Activated naive CD4-positive, alpha-beta T cell treated with anti-CD3 and anti-CD28 coated beads, Interleukin-2, amount 10 ng/mL, durations not matched to agents 7 days and 5 days (primary cell): ENCODE results near the gene MMP11.

ENCODE experiments used
- CTCF ChIA-PET: fragments of 350-600 bp; sonication (Branson Sonifier 250); formaldehyde crosslinking; loops from one replicate; lab custom pipeline; 2021; ENCODE audit warnings: antibody characterized with exemption; lab: Charles Lee
- DNase-seq: peaks from one replicate; pipeline ENCODE4 v3.0.0-alpha.2; 2020
- H3K27ac Mint-ChIP-seq: one replicate; pipeline ENCODE4 v1.8.0; 2021; ENCODE audit warnings: mild to moderate bottlenecking, moderate library complexity, mixed read lengths
- H3K27me3 Mint-ChIP-seq: one replicate; pipeline ENCODE4 v1.8.0; 2021; ENCODE audit warnings: mild to moderate bottlenecking, mixed read lengths
- H3K36me3 Mint-ChIP-seq: one replicate; pipeline ENCODE4 v1.8.0; 2021; ENCODE audit warnings: mixed read lengths
- H3K4me1 Mint-ChIP-seq: one replicate; pipeline ENCODE4 v1.8.0; 2021; ENCODE audit warnings: mixed read lengths
- H3K4me3 Mint-ChIP-seq: one replicate; pipeline ENCODE4 v1.8.0; 2021; ENCODE audit warnings: mild to moderate bottlenecking, moderate library complexity, mixed read lengths
- H3K9me3 Mint-ChIP-seq: one replicate; pipeline ENCODE4 v1.8.0; 2021; ENCODE audit warnings: mixed read lengths

Gene MMP11

DNA sequence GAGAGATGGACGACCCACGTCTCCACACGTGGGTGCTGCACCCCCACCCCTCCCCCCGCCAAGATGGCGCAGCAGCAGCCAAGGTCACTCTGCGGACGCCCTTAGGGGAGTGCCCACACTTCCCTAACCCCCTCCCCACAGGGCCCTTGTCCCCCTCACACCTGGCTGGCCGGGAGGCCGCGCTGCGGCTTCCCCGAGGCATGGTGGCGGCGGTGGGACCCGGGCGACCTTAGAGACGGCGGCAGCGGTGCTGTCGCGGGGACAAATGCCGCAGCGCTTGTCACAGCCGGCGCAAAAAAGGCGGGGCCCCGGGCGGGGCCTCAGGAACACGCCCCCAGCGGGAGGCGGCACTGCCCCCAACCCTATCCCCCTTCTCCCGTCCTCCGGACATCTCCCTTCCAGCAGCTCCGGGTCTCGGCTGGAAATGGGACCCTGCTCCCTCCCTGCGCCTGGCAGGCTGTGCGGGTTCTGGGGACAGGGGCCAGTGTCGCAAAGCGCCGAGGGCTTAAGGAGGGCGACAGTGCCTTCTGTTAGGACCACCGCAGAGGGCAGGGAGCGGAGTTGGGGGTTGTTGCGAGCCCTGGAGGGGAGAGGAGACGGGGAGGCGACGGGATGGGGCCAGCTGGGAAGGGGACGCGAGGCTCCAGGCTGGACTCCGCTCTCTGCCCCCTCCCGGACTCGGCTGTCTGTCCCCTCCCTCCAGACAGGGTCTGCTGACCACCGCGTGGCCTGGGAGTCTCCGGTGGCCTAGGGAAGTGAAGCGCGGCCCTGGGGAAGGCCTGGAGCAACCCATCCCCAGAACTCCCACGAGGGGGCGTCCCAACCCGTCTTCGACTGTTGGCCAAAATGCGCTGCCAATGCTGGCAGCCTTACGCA lies 4.7 kb upstream of the MMP11 start, which contains the start of gene CHCHD10:
TSS of gene CHCHD10 (minus strand) at position 300 of the 876 bp plus-strand sequence. CDS start at position 202, 98 bp downstream.
- Mint-ChIP-seq H3K9me3 (no peaks in the 10 kb centered on the region), H3K4me3 (peak within 1 kb of the TSS; percentile 80), H3K27ac (peak within 1 kb of the TSS; percentile 81), H3K36me3 (peaks cover 12% of the 10 kb centered on the region), H3K4me1 (peaks cover 64% of the 10 kb centered on the region), H3K27me3 (peaks cover 11% of the 10 kb centered on the region)
- peak; percentile 85 for DNase-seq
- CTCF ChIA-PET = interaction anchor here (0.6 to 1.7 kb wide), 5 partner anchors 20 to 135 kb away, joined by 3 to 5 read pairs (median 3); partner anchors contain the start of gene DRICH1

DNA sequence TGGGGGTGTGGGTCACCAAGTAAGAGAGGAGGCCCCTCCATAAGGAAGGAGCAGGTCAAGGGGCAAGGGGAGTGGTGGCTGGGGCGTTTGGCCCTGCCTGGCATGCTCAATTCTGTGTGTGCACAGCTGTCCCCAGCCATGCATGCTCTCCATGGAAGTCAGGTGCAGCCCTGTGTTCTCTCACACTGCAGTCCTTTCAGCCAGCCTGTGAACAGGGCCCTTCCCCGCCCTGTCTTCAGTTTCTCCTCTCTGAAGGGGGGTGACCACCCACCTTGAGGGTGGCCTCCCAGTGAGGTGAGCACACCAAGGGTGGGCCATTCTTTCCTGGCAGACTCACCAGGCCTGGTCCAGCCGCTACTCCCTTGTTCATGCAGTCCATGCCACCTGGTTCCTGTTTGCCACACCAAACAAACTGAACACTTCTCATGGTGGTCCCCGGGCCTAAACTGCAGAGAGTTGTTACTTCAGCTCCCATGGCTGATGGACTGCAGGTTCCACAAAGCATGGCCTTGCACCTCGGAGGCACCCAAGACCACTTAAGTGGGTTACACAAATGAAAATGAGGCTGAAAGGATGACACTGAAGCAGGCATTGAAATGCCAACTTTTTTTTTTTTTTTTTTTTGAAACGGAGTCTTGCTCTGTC lies 3.2 kb upstream of the MMP11 start:
- Mint-ChIP-seq H3K27ac (no peak overlapping the region), H3K9me3 (no peaks in the 10 kb centered on the region), H3K4me3 (peak overlapping the region; percentile 40), H3K4me1 (peaks cover 53% of the 10 kb centered on the region), H3K36me3 (peaks cover 10% of the 10 kb centered on the region), H3K27me3 (peaks cover 26% of the 10 kb centered on the region)
- CTCF ChIA-PET = interaction anchor here (0.7 to 1.5 kb wide), 6 partner anchors 49 to 127 kb away, joined by 3 to 5 read pairs (median 3); no protein-coding TSS in a partner anchor
- DNase-seq = no peak

DNA sequence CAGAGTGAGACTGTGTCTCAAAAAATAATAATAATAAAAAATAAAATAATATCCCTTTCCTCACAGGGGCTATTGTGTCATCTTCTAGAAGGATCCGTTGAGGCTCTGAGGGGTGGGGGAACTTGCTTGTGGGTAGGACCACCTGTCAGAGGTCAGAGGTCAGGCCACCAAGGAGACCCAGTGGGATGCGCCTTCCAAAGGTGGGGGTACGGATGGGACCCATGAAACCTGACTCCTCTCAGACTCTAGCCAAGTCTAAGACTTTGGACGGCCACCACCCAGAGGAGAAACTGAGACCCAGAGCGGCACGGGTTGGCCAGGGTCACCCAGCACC lies 367 bp upstream of the MMP11 start:
- Mint-ChIP-seq H3K9me3 (no peaks in the 10 kb centered on the region), H3K4me1 (peaks cover 29% of the 10 kb centered on the region), H3K4me3 (peak overlapping the region; percentile 56), H3K27me3 (peaks cover 43% of the 10 kb centered on the region), H3K27ac (no peak overlapping the region), H3K36me3 (no peaks in the 10 kb centered on the region)
- CTCF ChIA-PET = interaction anchor here (1.4 to 2.2 kb wide), 3 partner anchors 20 to 79 kb away, joined by 5 to 8 read pairs (median 8); no protein-coding TSS in a partner anchor
- no peak for DNase-seq

DNA sequence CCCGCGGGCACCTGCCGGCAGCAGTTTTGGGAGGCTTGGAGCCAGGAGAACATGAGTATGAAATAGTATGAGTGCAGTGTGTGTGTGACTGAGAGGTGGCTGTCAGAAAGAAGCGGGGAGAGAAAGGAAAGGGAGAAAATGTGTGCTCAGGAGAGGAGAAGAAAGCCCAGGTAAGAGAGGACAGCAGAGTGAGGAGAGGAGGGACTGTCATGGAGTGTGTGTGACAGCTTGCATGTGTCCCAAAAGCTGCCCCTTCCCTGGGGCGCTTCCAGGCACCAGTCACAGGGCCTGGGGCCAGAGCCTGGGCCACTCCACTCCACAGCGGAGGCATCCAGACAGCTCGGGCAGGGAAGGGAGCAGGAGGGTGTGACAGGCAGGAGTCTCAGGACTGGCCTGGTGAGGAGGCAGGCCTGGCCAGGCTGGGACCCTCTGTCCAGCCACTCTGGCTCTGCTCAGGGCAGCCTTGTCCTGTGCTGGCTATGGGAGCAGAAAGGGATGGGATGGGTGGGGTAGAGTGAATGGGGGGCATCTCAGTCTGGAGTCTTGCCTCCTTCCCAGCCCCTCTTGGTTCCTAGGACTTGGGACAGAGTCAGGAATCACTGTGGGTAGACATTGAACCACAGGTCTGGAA lies 949 bp downstream of the MMP11 start:
- H3K36me3 Mint-ChIP-seq = no peaks in the 10 kb centered on the region
- CTCF ChIA-PET = interaction anchor here (2.0 kb wide), 1 partner anchor 76 kb away, joined by 6 read pairs; no protein-coding TSS in a partner anchor

DNA sequence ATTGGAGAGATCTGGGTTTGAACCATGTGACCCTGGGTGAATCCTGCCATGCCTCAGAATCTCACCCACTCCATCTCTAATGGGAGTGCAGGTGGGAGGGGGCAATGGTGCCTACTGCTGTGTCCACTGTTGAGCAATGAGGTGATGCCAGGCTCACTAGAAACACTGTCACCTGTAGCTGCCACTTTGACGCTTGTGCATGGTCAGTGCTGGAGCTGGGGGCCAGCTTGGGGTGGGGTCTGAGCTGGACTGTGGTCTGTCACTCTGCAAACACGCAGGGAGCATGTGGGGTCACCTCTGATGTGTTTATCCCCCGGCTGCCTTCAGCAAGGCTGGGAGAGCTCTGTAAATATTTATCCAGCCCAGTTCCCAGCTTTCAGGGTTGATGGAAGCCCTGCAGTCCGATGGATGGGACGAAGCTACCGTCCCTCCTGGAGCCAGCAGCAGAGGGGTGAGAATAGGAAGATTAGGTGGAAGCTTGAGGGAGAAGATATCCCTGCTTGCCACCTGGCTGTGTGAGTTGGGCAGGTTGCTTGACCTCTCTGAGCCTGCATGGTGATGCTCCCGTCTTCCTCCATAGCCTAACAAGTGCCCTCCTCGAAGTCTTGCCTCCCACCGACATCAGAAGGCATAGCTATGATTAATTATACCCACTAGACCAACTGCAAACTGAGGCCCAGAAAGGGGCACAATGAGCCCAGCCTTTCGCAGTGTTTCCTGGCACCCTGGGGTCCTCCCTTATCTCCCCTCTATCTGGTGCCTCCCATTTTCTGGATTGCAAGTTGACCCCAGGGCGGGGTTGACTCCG lies 1.7 kb downstream of the MMP11 start:
- H3K4me3 Mint-ChIP-seq = no peak overlapping the region
- no peaks in the 10 kb centered on the region for H3K36me3 Mint-ChIP-seq
- no peak for DNase-seq
- CTCF ChIA-PET = interaction anchor here (1.1 to 2.0 kb wide), 3 partner anchors 12 to 120 kb away, joined by 4 to 7 read pairs (median 6); partner anchors contain the start of gene MIF
- no peak overlapping the region for H3K27ac Mint-ChIP-seq
- peaks cover 41% of the 10 kb centered on the region for H3K27me3 Mint-ChIP-seq
- peaks cover 23% of the 10 kb centered on the region for H3K4me1 Mint-ChIP-seq
- no peaks in the 10 kb centered on the region for H3K9me3 Mint-ChIP-seq

More for the DNA sequence above, 949 bp downstream of the MMP11 start:
- DNase-seq = no peak
- Mint-ChIP-seq H3K9me3 (no peaks in the 10 kb centered on the region), H3K27me3 (peaks cover 43% of the 10 kb centered on the region), H3K4me1 (peaks cover 23% of the 10 kb centered on the region), H3K27ac (no peak overlapping the region), H3K4me3 (no peak overlapping the region)

DNA sequence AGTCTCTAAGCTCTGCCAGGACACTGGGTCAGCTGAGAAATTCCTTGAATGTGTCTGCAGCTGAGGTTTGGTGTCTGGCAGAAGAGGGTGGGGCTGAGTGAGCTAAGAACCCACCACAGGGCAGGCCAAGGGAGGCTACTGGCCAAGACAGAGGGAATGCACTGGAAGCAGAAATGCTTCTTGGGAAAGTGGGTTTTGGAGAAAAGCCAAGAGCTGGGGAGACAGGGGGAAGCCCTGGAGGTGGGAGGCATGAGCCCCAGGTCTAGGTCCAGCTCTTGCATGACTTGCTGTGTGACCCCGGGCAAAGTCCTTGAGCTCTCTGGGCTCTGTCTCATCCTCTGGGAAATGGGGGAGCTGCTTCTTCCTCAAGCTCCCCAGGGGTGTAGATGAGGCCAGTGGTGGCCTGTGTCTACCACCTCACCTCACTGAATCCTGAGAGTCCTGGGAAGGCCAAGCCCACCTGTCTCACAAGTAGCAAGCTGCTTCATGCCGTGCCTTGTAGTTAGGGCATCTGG lies 2.3 kb downstream of the MMP11 start:
- Mint-ChIP-seq H3K4me1 (peaks cover 21% of the 10 kb centered on the region), H3K36me3 (no peaks in the 10 kb centered on the region), H3K4me3 (no peak overlapping the region), H3K27ac (no peak overlapping the region), H3K9me3 (no peaks in the 10 kb centered on the region), H3K27me3 (peaks cover 38% of the 10 kb centered on the region)
- CTCF ChIA-PET = interaction anchor here (1.1 to 2.0 kb wide), 3 partner anchors 11 to 119 kb away, joined by 4 to 7 read pairs (median 6); partner anchors contain the start of gene MIF
- no peak for DNase-seq

DNA sequence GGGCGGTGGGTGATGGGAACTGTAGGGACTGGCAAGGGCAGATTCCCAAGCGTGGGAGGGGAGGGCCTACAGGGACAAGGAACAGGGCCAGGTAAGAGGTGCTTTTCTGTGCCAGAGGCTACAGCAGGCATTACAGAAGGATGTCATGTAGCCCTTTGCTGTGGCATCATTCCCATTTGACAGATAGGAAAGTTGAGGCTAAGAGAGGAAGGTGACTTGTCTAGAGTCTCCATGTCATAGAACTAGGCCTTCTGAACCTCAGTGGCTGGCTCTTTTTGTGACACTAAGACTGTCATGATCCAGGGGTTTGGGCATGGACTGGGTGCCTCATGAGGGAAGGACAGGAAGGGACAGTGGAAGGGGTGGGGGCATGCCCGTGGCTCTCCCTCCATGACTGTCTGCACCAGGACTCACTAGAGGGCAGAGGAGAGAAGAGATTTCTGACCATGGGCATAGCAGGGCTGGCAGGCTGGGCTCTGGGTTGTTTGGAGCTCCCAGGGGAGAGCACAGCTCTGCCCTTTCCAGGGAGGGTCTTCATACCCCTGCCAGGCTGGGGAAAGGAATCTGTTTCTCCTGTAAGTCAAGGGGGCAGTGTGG lies 3.2 kb downstream of the MMP11 start:
- H3K27ac Mint-ChIP-seq = no peak overlapping the region

DNA sequence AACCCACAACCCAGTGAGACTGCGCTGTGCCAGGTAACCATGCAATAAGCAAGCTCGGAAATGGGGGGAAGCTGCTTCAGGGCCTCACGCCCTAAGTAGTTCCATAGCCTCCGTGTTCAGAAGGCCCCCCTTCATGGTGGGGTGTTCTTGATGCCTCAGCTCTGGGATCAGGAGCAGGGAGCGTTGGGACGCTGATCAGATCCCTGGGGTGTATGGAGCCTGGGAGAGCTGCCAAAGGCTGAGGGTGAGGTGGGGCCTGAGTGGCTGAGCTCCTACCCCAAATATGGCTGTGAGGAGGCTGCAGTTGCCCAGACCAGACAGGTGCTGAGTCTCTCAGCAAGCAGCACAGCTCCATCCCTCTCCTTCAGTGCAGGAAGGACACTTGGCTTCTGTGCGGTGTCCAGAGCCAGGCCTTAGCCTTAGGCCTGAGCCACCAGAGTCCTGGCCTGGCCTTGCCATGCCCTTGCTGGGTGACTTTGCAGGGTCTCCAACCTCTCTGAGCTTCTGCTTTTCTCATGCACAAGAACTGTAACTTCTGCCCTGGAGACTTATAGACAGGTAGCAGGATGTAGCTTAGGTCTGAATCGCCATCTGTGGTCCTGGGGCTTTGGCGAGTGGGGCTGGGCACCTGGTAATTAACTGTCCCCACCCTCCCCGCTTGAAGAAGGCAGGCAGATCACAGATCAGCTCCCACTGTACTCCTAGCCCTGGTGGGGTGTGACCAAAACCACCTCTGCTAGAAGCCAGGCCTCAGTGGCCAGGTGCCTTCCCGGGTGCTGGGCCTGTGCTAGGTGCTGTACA lies 5.3 kb downstream of the MMP11 start:
- CTCF ChIA-PET = interaction anchor here (0.6 to 1.0 kb wide), 2 partner anchors 9 to 11 kb away, joined by 3 to 4 read pairs; partner anchors contain the start of gene SMARCB1
- no peaks in the 10 kb centered on the region for H3K9me3 Mint-ChIP-seq
- H3K27ac Mint-ChIP-seq = no peak overlapping the region
- no peaks in the 10 kb centered on the region for H3K36me3 Mint-ChIP-seq
- peaks cover 3% of the 10 kb centered on the region for H3K4me1 Mint-ChIP-seq
- no peak overlapping the region for H3K4me3 Mint-ChIP-seq
- H3K27me3 Mint-ChIP-seq = peaks cover 38% of the 10 kb centered on the region
- no peak for DNase-seq

More for the DNA sequence above, 3.2 kb downstream of the MMP11 start:
- Mint-ChIP-seq H3K4me1 (peaks cover 17% of the 10 kb centered on the region), H3K9me3 (no peaks in the 10 kb centered on the region), H3K4me3 (no peak overlapping the region), H3K27me3 (peaks cover 38% of the 10 kb centered on the region), H3K36me3 (no peaks in the 10 kb centered on the region)
- CTCF ChIA-PET = interaction anchor here (1.3 kb wide), 1 partner anchor 10 kb away, joined by 7 read pairs; no protein-coding TSS in a partner anchor
- no peak for DNase-seq

DNA sequence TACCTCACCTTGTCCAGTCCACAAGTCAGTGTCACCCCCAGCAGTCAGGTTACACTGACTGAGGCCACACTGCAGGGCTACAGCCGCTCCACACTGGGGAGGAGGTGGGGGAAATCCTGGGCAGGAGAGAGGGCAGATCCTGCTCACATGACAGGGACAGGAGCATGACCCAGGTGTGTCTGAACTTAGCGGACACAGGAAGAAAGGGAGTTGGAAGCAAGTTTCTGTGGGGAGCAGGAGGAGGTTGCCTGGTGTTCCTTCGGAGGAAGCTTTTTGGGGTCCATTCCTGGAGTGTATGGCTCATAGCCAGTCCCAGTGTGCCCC lies 5.9 kb downstream of the MMP11 start:
- Mint-ChIP-seq H3K27me3 (peaks cover 32% of the 10 kb centered on the region), H3K27ac (no peak overlapping the region), H3K9me3 (no peaks in the 10 kb centered on the region), H3K4me3 (no peak overlapping the region), H3K36me3 (no peaks in the 10 kb centered on the region), H3K4me1 (no peaks in the 10 kb centered on the region)
- CTCF ChIA-PET = interaction anchor here (0.6 to 1.0 kb wide), 2 partner anchors 8 to 12 kb away, joined by 3 to 4 read pairs; partner anchors contain the start of gene SMARCB1
- no peak for DNase-seq

DNA sequence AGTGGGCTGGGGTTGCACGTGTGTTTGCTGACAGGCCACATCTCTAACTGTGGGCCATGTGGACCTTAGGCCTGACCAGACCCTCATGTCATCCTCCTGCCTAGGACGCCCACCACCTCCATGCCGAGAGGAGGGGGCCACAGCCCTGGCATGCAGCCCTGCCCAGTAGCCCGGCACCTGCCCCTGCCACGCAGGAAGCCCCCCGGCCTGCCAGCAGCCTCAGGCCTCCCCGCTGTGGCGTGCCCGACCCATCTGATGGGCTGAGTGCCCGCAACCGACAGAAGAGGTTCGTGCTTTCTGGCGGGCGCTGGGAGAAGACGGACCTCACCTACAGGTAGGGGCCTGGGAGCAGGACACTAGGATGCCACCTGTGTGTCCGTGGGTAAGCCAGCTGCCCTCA lies 6.4 kb downstream of the MMP11 start:
- Mint-ChIP-seq H3K27ac (no peak overlapping the region), H3K9me3 (no peaks in the 10 kb centered on the region), H3K4me3 (no peak overlapping the region), H3K36me3 (no peaks in the 10 kb centered on the region), H3K27me3 (peaks cover 27% of the 10 kb centered on the region), H3K4me1 (peaks cover 4% of the 10 kb centered on the region)
- DNase-seq = no peak
- CTCF ChIA-PET = no interaction called here

DNA sequence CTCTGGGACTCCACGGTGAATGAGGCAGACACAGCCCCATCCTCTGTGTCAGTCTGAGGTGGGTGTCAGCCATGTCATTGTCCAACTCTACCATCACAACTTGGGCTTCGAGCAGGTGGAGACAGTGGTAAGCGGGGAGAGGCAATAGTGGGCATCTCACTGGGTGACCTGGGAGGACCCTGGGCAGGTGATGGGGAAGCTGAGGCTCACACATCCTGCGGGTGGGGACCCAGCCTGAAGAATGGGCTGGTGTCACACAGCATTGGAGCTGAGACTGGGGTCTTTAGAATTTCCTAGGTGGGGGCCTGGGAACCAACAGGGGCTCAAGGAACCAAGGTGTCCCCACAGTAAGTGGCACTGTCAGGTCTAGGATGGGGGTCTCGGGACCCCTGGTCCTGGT lies 7.1 kb downstream of the MMP11 start:
- H3K27me3 Mint-ChIP-seq = peaks cover 20% of the 10 kb centered on the region
- no peak overlapping the region for H3K4me3 Mint-ChIP-seq
- no peaks in the 10 kb centered on the region for H3K36me3 Mint-ChIP-seq
- CTCF ChIA-PET = no interaction called here
- DNase-seq = no peak
- H3K27ac Mint-ChIP-seq = no peak overlapping the region
- H3K9me3 Mint-ChIP-seq = no peaks in the 10 kb centered on the region
- H3K4me1 Mint-ChIP-seq = peaks cover 10% of the 10 kb centered on the region

DNA sequence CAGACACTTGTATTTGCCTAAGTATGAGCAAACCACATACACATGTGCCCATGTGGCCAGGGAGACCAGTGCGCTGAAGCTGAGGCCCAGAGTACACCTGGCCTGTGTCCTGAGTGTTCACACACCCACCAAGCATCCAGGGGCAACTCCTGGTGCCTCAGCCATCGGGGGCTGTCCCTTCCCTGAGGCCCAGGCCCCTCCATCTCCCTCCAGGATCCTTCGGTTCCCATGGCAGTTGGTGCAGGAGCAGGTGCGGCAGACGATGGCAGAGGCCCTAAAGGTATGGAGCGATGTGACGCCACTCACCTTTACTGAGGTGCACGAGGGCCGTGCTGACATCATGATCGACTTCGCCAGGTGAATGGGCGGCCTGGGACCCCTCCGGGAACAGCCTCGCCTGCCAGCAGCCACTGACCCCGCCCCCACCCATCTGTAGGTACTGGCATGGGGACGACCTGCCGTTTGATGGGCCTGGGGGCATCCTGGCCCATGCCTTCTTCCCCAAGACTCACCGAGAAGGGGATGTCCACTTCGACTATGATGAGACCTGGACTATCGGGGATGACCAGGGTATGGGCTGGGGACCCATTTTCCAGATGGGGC lies 7.6 kb downstream of the MMP11 start:
- no peaks in the 10 kb centered on the region for H3K36me3 Mint-ChIP-seq
- H3K27me3 Mint-ChIP-seq = peaks cover 15% of the 10 kb centered on the region
- peaks cover 10% of the 10 kb centered on the region for H3K4me1 Mint-ChIP-seq
- no peak for DNase-seq
- CTCF ChIA-PET = interaction anchor here (1.6 kb wide), 1 partner anchor 9 kb away, joined by 4 read pairs; no protein-coding TSS in a partner anchor
- H3K9me3 Mint-ChIP-seq = no peaks in the 10 kb centered on the region
- H3K4me3 Mint-ChIP-seq = no peak overlapping the region
- no peak overlapping the region for H3K27ac Mint-ChIP-seq
